Retinal pigment epithelial cell (primary cell): ENCODE measurements around the gene PLEKHH1.

Experiments
- DNase-seq: peaks from one replicate; pipeline ENCODE4 v3.0.0-alpha.2; 2010; ENCODE audit warnings: low read depth
- H3K4me3 ChIP-seq: 2 replicates; pipeline ENCODE4 v1.5.1; 2011; ENCODE audit warnings: mild to moderate bottlenecking, low read length, control low read depth, moderate library complexity
- CTCF ChIP-seq: conservative IDR thresholded peaks from 2 replicates; pipeline ENCODE4 v1.5.1; 2011; ENCODE audit warnings: low read depth, low read length, control low read depth, inconsistent platforms

PLEKHH1 gene

GRCh38 chr14:67569651-67570290 is 36.7 kb downstream of the PLEKHH1 start:
- TF ChIP-seq CTCF, result no peak
- H3K4me3 ChIP-seq, result no peak overlapping the region
- DNase-seq, result no peak

GRCh38 chr14:67570453-67570852 is 37.4 kb downstream of the PLEKHH1 start:
- no peak for DNase-seq
- no peak for TF ChIP-seq CTCF
- no peak overlapping the region for H3K4me3 ChIP-seq

- TF ChIP-seq CTCF, result peak; percentile 96
- DNase-seq, result no peak
- H3K4me3 ChIP-seq, result no peak overlapping the region
These were observed 38.3 kb downstream of the PLEKHH1 start for GRCh38 chr14:67571275-67571990.

- TF ChIP-seq CTCF, result no peak
- H3K4me3 ChIP-seq, result no peak overlapping the region
- DNase-seq, result no peak
These were observed 38.9 kb downstream of the PLEKHH1 start for GRCh38 chr14:67571991-67572323.

GRCh38 chr14:67572608-67573007 is 39.5 kb downstream of the PLEKHH1 start:
- no peak for TF ChIP-seq CTCF
- no peak overlapping the region for H3K4me3 ChIP-seq
- DNase-seq, result no peak

GRCh38 chr14:67573228-67574010 is 40.3 kb downstream of the PLEKHH1 start:
- H3K4me3 ChIP-seq, result no peak overlapping the region
- no peak for TF ChIP-seq CTCF
- no peak for DNase-seq

DNA sequence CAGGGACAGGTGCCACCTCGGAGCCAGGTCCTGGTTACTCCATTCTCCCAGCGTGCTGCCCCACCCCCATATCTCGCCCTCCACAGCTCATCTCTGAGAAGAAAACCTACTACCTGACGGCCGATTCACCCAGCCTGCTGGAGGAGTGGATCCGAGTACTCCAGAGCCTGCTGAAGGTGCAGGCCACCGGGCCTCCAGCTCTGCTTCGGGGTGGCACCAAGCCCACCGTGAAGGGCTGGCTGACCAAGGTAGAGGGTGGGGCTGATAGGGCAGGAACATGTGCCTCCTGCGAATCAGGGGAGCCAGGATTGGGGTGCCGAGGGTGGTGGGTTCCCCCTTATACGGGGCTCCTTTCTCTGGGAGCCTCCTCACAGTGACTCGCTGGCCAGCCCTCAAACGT is 41.1 kb downstream of the PLEKHH1 start:
- no peak for DNase-seq

More for the DNA sequence above, 41.1 kb downstream of the PLEKHH1 start:
- TF ChIP-seq CTCF, result no peak
- H3K4me3 ChIP-seq, result no peak overlapping the region
